Measurements from ENCODE around the gene KLHDC10. TPM values are rescaled to one million over a fixed set of nuclear protein-coding genes. Genes with fewer than 3 reads are reported as not detected.
A peak's percentile ranks its signal among the peaks of the same experiment; 100 is the strongest.
"Not testable (repeated sequence)": the region's sequence is repeated elsewhere in the genome, so short reads cannot be mapped to it uniquely, and the experiment has no call there.

KLHDC10 gene
- polyA plus RNA-seq, 3 donors, result 41.9 to 53.6 (median 53.0) TPM

- no peak for DNase-seq
Observed at GRCh38 chr7:130069179-130069977, 956 bp upstream of the KLHDC10 start.

- DNase-seq, result no peak
Observed at GRCh38 chr7:130070861-130071622, 708 bp downstream of the KLHDC10 start.

GRCh38 chr7:130071701-130072622 lies 1.6 kb downstream of the KLHDC10 start:
- peak; percentile 90 for DNase-seq

GRCh38 chr7:130079846-130080394 lies 9.6 kb downstream of the KLHDC10 start:
- no peak for DNase-seq

- DNase-seq, result not testable (repeated sequence)
Observed at GRCh38 chr7:130083497-130083896, 13.2 kb downstream of the KLHDC10 start.

- DNase-seq, result no peak
Observed at GRCh38 chr7:130084037-130084875, 13.9 kb downstream of the KLHDC10 start.

- not testable (repeated sequence) for DNase-seq
Observed at GRCh38 chr7:130085235-130085634, 14.9 kb downstream of the KLHDC10 start.

- DNase-seq, result no peak
Observed at GRCh38 chr7:130086938-130087337, 16.6 kb downstream of the KLHDC10 start.

- no peak for DNase-seq
Observed at GRCh38 chr7:130087364-130087763, 17.0 kb downstream of the KLHDC10 start.

- DNase-seq, result no peak
Observed at GRCh38 chr7:130090745-130091532, 20.6 kb downstream of the KLHDC10 start.

GRCh38 chr7:130091999-130092398 lies 21.7 kb downstream of the KLHDC10 start:
- no peak for DNase-seq

GRCh38 chr7:130092598-130092997 lies 22.3 kb downstream of the KLHDC10 start:
- no peak for DNase-seq

- no peak for DNase-seq
Observed at GRCh38 chr7:130095812-130096211, 25.5 kb downstream of the KLHDC10 start.

- no peak for DNase-seq
Observed at GRCh38 chr7:130096243-130096827, 26.0 kb downstream of the KLHDC10 start.

- no peak for DNase-seq
Observed at GRCh38 chr7:130099331-130099730, 29.0 kb downstream of the KLHDC10 start.

- DNase-seq, result no peak
Observed at GRCh38 chr7:130102588-130102987, 32.3 kb downstream of the KLHDC10 start.

GRCh38 chr7:130107949-130108674 lies 37.8 kb downstream of the KLHDC10 start:
- DNase-seq, result no peak

GRCh38 chr7:130108809-130109208 lies 38.5 kb downstream of the KLHDC10 start:
- no peak for DNase-seq

- no peak for DNase-seq
Observed at GRCh38 chr7:130112093-130112492, 41.8 kb downstream of the KLHDC10 start.
